Heart right ventricle (tissue), 16 donors: ENCODE measurements around the gene STPG1. TPM values are rescaled to one million over a fixed set of nuclear protein-coding genes. Genes with fewer than 3 reads are reported as not detected.

Experiments
- ATAC-seq, 8 donors: fragments of 200-7000 bp; cut with Tn5 transposase; one replicate each; pipeline ENCODE4 v1.9.1; 2020; ENCODE audit warnings: mild to moderate bottlenecking in 8 of 8, moderate library complexity in 8 of 8, moderate number of reproducible peaks in 1 of 8
- DNase-seq, 2 donors: peaks; one replicate each; pipeline ENCODE4 v3.0.0-alpha.2; 2020
- H3K27ac ChIP-seq, 10 donors: fragments of 200-600 bp; sonication (generic) in 2 of 10; one replicate each; pipeline versions ENCODE4 v1.5.0 to v1.8.0; 2020 to 2022; ENCODE audit warnings: mild to moderate bottlenecking in 3 of 10
- H3K27me3 ChIP-seq, 7 donors: fragments of 200-600 bp; one replicate each; pipeline ENCODE4 v1.8.0; 2021 to 2022; ENCODE audit warnings: mild to moderate bottlenecking in 2 of 7
- H3K36me3 ChIP-seq, 9 donors: fragments of 200-600 bp; sonication (generic) in 1 of 9; one replicate each; pipeline versions ENCODE4 v1.5.0 to v1.8.0; 2020 to 2022; ENCODE audit warnings: mild to moderate bottlenecking in 2 of 9
- H3K4me1 ChIP-seq, 9 donors: fragments of 200-600 bp; sonication (generic) in 1 of 9; one replicate each; pipeline versions ENCODE4 v1.5.0 to v1.8.0; 2020 to 2022; ENCODE audit warnings: mild to moderate bottlenecking in 4 of 9
- H3K4me3 ChIP-seq, 10 donors: fragments of 200-600 bp; sonication (generic) in 2 of 10; one replicate each; pipeline versions ENCODE4 v1.5.0 to v1.8.0; 2020 to 2022; ENCODE audit warnings: mild to moderate bottlenecking in 7 of 10, moderate library complexity in 2 of 10
- H3K9me3 ChIP-seq, 11 donors: fragments of 200-600 bp in 10 of 11; sonication (generic) in 2 of 11; one replicate each; pipeline versions ENCODE4 v1.5.0 to v1.8.0; 2013 to 2022; ENCODE audit warnings: mild to moderate bottlenecking in 2 of 11, control low read depth in 1 of 11, moderate library complexity in 1 of 11
- CTCF ChIP-seq, 9 donors: fragments of 200-600 bp; sonication (generic) in 2 of 9; IDR thresholded peaks; one replicate each; pipeline versions ENCODE4 v1.5.0 to v1.8.0; 2021 to 2022; ENCODE audit warnings: antibody characterized with exemption in 9 of 9, mild to moderate bottlenecking in 5 of 9, moderate library complexity in 1 of 9
- WGBS, 2 donors: extraction: QIAGEN DNeasy Blood & Tissue Kit; methylation state at CpG; one replicate each; pipeline ENCODE4 v1.1.7; 2013; ENCODE audit warnings: inconsistent platforms in 1 of 2; 5-methylcytosine and 5-hydroxymethylcytosine counted together
- intact Hi-C, 10 donors: fragments of 100-400 bp; cut with DNase I; formaldehyde crosslinking; loops; one replicate each; pipeline versions ENCODE4 v1.11.1 to v1.14.2; 2022
- polyA plus RNA-seq, 2 donors: library from polyadenylated mRNA; stranded (reverse); fragments of 200-250 nt; gene quantifications; one replicate each; pipeline ENCODE4 v1.2.3, GENCODE V29; 2013
- total RNA-seq, 10 donors: library from RNA; stranded (reverse); fragmentation: NEBNext Ultra II Directional in 3 of 10; extraction: Animal tissue kit (Norgen Biotek cat#: 25700) in 3 of 10; gene quantifications; one replicate each; pipeline versions ENCODE4 v1.2.1 to v1.2.4, GENCODE V29; 2021 to 2023
- donor health status: Arrhythmogenic right ventricular cardiomyopathy.
- donor health status: ischemic (EF 13 %, LVEDD 7.1; RV severe dilation, severe dysfunction).
- donor health status: healthy with polysubstance abuse.
- donor health status: DM: no; HTN: yes; CAD: no.
- donor health status: DM: no; HTN: no; CAD: no.
- donor health status: ischemic (EF 25% LVEDD 6.9; RV normal size, moderate dysfunction).
- donor health status: ischemic (EF 25% LVEDD 5.7; RV mildly dilated, moderate dysfunction).
- donor health status: healthy.
- donor health status: DM: yes; HTN: yes; CAD: no.
- donor health status: Ischemic cardiomyopathy.
- donor health status: ischemic (EF 35%, LVEDD 5.7; RV mildly dilated, moderate dysfunction).
- donor health status: nonischemic (EF 11% LVEDD 7.7; RV severe dilation, severe dysfunction).
- donor health status: DM: yes; HTN: yes; CAD: no.
- donor health status: PGD.
- donor health status: ischemic (EF 29% LVEDD 5.4; RV normal size, mild dysfunction).
- donor health status: nonischemic (EF 23%, LVEDD 6.1; RV moderate dilation, normal function).

STPG1 gene
- total and polyA plus RNA-seq, 12 donors, result 2.7 to 6.6 (median 4.5) TPM

DNA sequence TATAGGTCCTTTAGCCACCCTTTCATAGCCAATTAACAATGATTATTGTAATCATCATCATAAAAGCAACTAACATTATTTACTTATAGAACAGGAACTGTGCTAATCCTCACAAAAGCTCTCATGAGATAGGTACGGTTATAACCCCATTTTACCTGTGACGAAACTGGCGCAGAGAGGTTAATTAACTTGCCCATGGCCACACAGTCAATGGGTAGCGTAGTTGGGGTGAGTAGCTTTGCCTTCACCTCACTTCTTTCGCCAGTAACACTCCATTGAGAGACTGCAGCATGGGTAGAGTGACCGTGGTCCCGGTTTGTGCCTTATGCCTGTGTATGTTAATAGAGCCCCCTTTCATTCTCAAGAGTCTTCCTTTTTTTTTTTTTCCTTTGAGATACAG lies 12.3 kb upstream of the STPG1 start:
- no peak for TF ChIP-seq CTCF (IDR thresholded peaks at IDR 0.05)
- intact Hi-C loops, result loop anchor here in 1 of 10 donors (10.0 kb wide), 1 partner anchor 99 kb away; no protein-coding TSS in a partner anchor
- 83% methylated on average over 7 of the region's 7 CpGs for WGBS, 2 donors
- DNase-seq, result no peak
- Histone ChIP-seq H3K4me1 (peaks cover 0 to 29% (median 18%) of the 10 kb centered on the region in 9 donors), H3K36me3 (peaks cover 0 to 25% (median 0%) of the 10 kb centered on the region in 9 donors), H3K9me3 (no peaks in the 10 kb centered on the region), H3K27me3 (no peaks in the 10 kb centered on the region), H3K4me3 (no peak overlapping the region), H3K27ac (no peak overlapping the region)
- no peak for ATAC-seq

- Histone ChIP-seq H3K36me3 (peaks cover 0 to 29% (median 0%) of the 10 kb centered on the region in 9 donors), H3K9me3 (no peaks in the 10 kb centered on the region), H3K27ac (no peak overlapping the region), H3K4me3 (no peak overlapping the region), H3K4me1 (peaks cover 0 to 29% (median 18%) of the 10 kb centered on the region in 9 donors), H3K27me3 (no peaks in the 10 kb centered on the region)
- WGBS, 2 donors, result 31 to 52% methylated on average over 3 of the region's 3 CpGs
- TF ChIP-seq CTCF (IDR thresholded peaks at IDR 0.05), result no peak
- no peak for ATAC-seq
- intact Hi-C loops, result loop anchor here in 1 of 10 donors (10.0 kb wide), 1 partner anchor 99 kb away; no protein-coding TSS in a partner anchor
- DNase-seq, result no peak
These were observed 11.9 kb upstream of the STPG1 start for GRCh38 chr1:24425441-24425840.

DNA sequence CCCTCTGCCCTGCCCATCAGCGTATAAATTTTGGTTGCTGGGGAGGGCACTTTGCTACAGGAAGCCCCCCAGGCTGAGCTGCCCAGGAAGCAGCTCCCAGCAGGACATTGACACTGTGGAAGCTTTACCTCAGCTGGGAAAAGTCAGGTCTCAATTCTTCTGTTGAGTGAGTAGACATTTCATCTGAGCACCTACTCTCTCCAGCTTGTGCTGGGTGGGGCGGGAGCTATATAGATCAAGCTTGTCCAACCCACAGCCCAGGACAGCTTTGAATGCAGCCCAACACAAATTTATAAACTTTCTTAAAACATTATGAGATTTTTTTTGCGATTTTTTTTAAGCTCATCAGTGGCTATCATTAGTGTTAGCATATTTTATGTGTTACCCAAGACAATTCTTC lies 11.4 kb upstream of the STPG1 start:
- no peak overlapping the region for H3K27ac ChIP-seq
- TF ChIP-seq CTCF (IDR thresholded peaks at IDR 0.05), result no peak
- DNase-seq (no peak), ATAC-seq (no peak)
- intact Hi-C loops, result loop anchor here in 1 of 10 donors (10.0 kb wide), 1 partner anchor 100 kb away; no protein-coding TSS in a partner anchor
- peaks cover 0 to 33% (median 0%) of the 10 kb centered on the region in 9 donors for H3K36me3 ChIP-seq
- WGBS, 2 donors, result 93 to 95% methylated on average over 3 of the region's 3 CpGs
- peaks cover 0 to 29% (median 18%) of the 10 kb centered on the region in 9 donors for H3K4me1 ChIP-seq
- H3K27me3 ChIP-seq, result no peaks in the 10 kb centered on the region
- H3K9me3 ChIP-seq, result no peaks in the 10 kb centered on the region
- no peak overlapping the region for H3K4me3 ChIP-seq

DNA sequence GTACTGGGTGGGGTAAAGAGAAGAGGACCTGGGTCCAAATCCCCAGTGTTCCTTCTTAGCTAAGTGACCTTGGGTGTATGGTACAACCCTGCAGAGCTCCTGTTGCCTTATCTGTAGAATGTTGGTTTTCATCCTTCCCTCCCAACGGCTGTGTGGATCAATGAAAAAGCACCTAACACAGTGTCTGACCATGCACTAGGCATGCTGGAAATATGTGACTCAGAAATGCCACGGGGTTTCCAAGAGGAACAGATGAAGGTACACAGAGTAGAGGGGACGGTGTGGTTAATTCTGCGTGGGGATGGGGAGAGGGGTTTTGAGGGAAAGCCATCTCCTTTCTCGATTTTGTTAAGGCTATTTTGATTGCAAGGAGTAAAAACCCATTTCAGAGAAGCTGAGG lies 10.6 kb upstream of the STPG1 start:
- H3K36me3 ChIP-seq, result peaks cover 0 to 41% (median 0%) of the 10 kb centered on the region in 9 donors
- H3K27ac ChIP-seq, result no peak overlapping the region
- DNase-seq (no peak), ATAC-seq (no peak)
- no peak overlapping the region for H3K4me3 ChIP-seq
- peaks cover 4 to 31% (median 18%) of the 10 kb centered on the region in 9 donors for H3K4me1 ChIP-seq
- H3K9me3 ChIP-seq, result no peaks in the 10 kb centered on the region
- intact Hi-C loops, result loop anchor here in 1 of 10 donors (10.0 kb wide), 1 partner anchor 101 kb away; no protein-coding TSS in a partner anchor
- no peaks in the 10 kb centered on the region for H3K27me3 ChIP-seq
- WGBS, 2 donors, result 84 to 90% methylated on average over 5 of the region's 5 CpGs
- TF ChIP-seq CTCF (IDR thresholded peaks at IDR 0.05), result no peak
